ENCODE measurements around the gene ASPRV1. TPM values are rescaled to one million over a fixed set of nuclear protein-coding genes. Genes with fewer than 3 reads are reported as not detected.

The ASPRV1 gene
- total RNA-seq, 4 donors from 2014 or later: 0.95 to 1.2 TPM; not detected in 2

DNA sequence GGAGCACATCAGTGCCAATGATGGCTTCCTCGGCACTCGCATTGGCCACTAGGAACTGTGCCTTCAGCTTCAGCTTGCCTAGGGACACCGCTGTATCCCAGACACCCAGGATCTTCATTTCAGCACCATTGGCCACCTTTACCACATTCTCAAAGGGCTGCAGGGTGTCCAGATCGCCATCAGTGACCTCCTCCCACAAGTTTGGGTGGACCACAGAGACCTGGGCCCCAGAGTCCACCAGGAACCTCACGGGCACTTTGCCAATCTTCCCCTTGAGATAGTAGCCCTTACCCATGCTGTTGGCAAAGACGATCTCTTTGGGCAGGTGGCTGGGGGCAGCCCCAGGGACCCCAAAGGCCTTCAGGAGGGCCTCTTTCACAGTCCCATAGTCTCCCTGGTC, 610 bp downstream of the ASPRV1 start:
- DNase-seq: no peak
- in situ Hi-C loops (cut with MboI; ENCODE audit: low pct_ligation_motif_present in 1 of 4, low pct_unique_long_range_greater_than_20kb in 1 of 4, low sequenced_read_pairs in 3 of 4) (no loop called here), intact Hi-C loops (cut with DNase I; ENCODE audit: low total_unique reads) (no loop called here)
- Histone ChIP-seq H3K9me3 (no peaks in the 10 kb centered on the region), H3K27ac (no peak overlapping the region), H3K4me3 (no peak overlapping the region), H3K27me3 (no peaks in the 10 kb centered on the region), H3K36me3 (no peaks in the 10 kb centered on the region), H3K4me1 (peaks cover 0 to 16% (median 7%) of the 10 kb centered on the region in 4 donors)
- TF ChIP-seq, protein P1, sequence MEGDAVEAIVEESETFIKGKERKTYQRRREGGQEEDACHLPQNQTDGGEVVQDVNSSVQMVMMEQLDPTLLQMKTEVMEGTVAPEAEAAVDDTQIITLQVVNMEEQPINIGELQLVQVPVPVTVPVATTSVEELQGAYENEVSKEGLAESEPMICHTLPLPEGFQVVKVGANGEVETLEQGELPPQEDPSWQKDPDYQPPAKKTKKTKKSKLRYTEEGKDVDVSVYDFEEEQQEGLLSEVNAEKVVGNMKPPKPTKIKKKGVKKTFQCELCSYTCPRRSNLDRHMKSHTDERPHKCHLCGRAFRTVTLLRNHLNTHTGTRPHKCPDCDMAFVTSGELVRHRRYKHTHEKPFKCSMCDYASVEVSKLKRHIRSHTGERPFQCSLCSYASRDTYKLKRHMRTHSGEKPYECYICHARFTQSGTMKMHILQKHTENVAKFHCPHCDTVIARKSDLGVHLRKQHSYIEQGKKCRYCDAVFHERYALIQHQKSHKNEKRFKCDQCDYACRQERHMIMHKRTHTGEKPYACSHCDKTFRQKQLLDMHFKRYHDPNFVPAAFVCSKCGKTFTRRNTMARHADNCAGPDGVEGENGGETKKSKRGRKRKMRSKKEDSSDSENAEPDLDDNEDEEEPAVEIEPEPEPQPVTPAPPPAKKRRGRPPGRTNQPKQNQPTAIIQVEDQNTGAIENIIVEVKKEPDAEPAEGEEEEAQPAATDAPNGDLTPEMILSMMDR (IDR thresholded peaks at IDR 0.05): no peak
- TF ChIP-seq POLR2A (IDR thresholded peaks at IDR 0.05) (no peak), EP300 (IDR thresholded peaks at IDR 0.05; ENCODE audit: low read depth) (no peak), POLR2AphosphoS5 (IDR thresholded peaks at IDR 0.05) (no peak)
- WGBS, 2 donors (ENCODE audit: low coverage in 1 of 2): 85 to 96% methylated on average over 3 to 6 of the region's 6 CpGs

DNA sequence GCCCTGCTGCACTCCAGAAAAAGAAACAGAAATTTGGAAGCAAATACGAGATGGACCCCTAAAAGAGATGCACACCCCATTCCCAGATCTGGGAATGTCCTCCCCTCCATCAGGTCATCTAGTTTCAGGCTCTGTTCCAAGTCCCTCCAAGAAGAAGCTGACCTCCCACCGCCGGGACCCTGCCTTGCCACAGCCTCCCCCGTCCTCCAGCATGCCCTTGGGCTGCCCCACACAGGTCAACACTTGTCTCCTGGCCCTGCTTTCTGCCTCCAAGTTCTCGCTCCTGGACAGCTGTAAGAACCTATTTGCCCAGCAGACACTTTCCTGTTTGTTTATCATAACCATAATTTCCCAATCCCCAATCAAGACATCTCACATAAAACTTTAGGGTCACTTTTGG, 2.0 kb downstream of the ASPRV1 start:
- H3K4me1 ChIP-seq: peaks cover 0 to 10% (median 4%) of the 10 kb centered on the region in 4 donors
- H3K27me3 ChIP-seq: no peaks in the 10 kb centered on the region
- no peak for TF ChIP-seq EP300 (IDR thresholded peaks at IDR 0.05; ENCODE audit: low read depth)
- no peak for TF ChIP-seq POLR2AphosphoS5 (IDR thresholded peaks at IDR 0.05)
- no peak for TF ChIP-seq POLR2A (IDR thresholded peaks at IDR 0.05)
- TF ChIP-seq, protein P1 (IDR thresholded peaks at IDR 0.05): no peak
- DNase-seq: no peak
- WGBS, 2 donors (ENCODE audit: low coverage in 1 of 2): 66 to 82% methylated on average over 4 to 5 of the region's 5 CpGs
- no peak overlapping the region for H3K27ac ChIP-seq
- no peaks in the 10 kb centered on the region for H3K36me3 ChIP-seq
- H3K9me3 ChIP-seq: no peaks in the 10 kb centered on the region
- in situ Hi-C loops (cut with MboI; ENCODE audit: low pct_ligation_motif_present in 1 of 4, low pct_unique_long_range_greater_than_20kb in 1 of 4, low sequenced_read_pairs in 3 of 4): no loop called here
- H3K4me3 ChIP-seq: no peak overlapping the region
- intact Hi-C loops (cut with DNase I; ENCODE audit: low total_unique reads): no loop called here

DNA sequence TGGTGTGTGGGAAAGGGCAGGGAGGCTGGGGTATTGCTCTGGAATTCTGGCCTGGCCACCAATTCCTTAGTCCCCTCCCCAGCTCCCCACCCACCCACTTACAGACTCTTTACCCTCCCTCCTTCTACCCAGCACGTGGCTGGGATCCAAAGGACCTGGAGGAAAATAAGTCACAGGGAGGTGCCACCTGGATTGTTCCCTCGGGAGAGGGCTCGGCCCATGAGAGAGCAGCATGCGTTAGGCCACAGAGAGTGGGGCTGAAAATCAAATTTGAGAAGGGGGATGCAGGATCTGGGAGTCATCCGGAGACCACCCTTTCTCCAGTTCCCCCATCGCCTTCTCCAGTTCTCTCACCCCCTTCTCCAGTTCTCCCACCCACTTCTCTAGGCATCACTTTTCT, 3.0 kb downstream of the ASPRV1 start:
- intact Hi-C loops (cut with DNase I; ENCODE audit: low total_unique reads) (no loop called here), in situ Hi-C loops (cut with MboI; ENCODE audit: low pct_ligation_motif_present in 1 of 4, low pct_unique_long_range_greater_than_20kb in 1 of 4, low sequenced_read_pairs in 3 of 4) (no loop called here)
- H3K36me3 ChIP-seq: no peaks in the 10 kb centered on the region
- no peak overlapping the region for H3K4me3 ChIP-seq
- DNase-seq: no peak
- peaks cover 0 to under 1% (median 0%) of the 10 kb centered on the region in 4 donors for H3K4me1 ChIP-seq
- WGBS, 2 donors (ENCODE audit: low coverage in 1 of 2): 71% methylated on average over 6 of the region's 6 CpGs; no CpG with 5 or more reads in 1 of the 2 donors
- TF ChIP-seq POLR2AphosphoS5 (IDR thresholded peaks at IDR 0.05) (no peak), POLR2A (IDR thresholded peaks at IDR 0.05) (no peak), EP300 (IDR thresholded peaks at IDR 0.05; ENCODE audit: low read depth) (no peak)
- H3K9me3 ChIP-seq: no peaks in the 10 kb centered on the region
- no peak overlapping the region for H3K27ac ChIP-seq
- H3K27me3 ChIP-seq: no peaks in the 10 kb centered on the region

DNA sequence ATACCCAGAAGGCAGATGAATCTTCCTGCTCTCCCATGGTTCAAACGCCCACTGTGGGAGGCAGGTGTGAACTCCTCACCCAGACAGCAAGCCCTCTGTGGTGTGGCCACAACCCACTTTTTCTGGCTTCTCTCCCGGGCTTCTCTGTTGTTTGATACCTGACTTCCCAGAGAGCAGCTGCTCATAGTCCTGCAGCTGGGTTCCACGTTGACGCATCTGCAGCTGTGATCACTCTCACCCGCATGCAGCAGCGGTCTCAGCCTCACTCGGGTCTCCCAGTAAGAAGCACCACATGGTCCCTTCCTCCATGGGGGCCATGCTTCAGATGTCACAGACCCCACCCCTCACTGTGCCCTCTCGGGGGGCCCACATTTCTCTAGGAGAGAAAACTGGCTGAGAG, 3.5 kb downstream of the ASPRV1 start:
- Histone ChIP-seq H3K36me3 (no peaks in the 10 kb centered on the region), H3K4me3 (no peak overlapping the region), H3K4me1 (no peaks in the 10 kb centered on the region), H3K27ac (no peak overlapping the region), H3K27me3 (no peaks in the 10 kb centered on the region), H3K9me3 (no peaks in the 10 kb centered on the region)
- in situ Hi-C loops (cut with MboI; ENCODE audit: low pct_ligation_motif_present in 1 of 4, low pct_unique_long_range_greater_than_20kb in 1 of 4, low sequenced_read_pairs in 3 of 4): no loop called here
- intact Hi-C loops (cut with DNase I; ENCODE audit: low total_unique reads): no loop called here
- TF ChIP-seq, protein P1 (IDR thresholded peaks at IDR 0.05): no peak
- TF ChIP-seq POLR2A (IDR thresholded peaks at IDR 0.05): no peak
- no peak for DNase-seq
- 20 to 39% methylated on average over 1 to 8 of the region's 8 CpGs for WGBS, 2 donors (ENCODE audit: low coverage in 1 of 2)

DNA sequence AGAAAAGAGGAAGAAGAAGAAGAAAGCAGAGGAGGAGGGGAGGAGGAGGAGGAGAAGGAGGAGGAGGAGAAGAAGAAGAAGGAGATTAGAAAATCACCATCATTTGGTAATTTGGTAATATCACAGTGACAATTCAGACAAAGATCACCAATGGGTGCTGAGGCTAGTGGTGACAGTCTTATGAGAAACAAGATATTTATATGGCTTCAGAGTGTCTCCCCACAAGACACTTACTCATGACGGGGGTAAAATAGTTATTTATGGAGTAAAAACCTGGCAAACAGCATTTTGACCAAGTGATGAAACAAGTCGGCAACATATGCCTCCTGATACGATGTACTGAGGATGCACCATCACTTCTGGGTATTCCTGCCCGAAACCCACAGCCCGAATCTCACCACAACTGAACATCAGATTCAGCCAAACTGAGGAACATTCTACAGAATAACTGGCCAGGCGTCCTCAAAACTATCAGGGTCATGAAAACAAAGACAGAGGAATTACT, 4.9 kb downstream of the ASPRV1 start:
- TF ChIP-seq POLR2A (IDR thresholded peaks at IDR 0.05): no peak
- TF ChIP-seq EP300 (IDR thresholded peaks at IDR 0.05; ENCODE audit: low read depth): no peak
- no peak for TF ChIP-seq POLR2AphosphoS5 (IDR thresholded peaks at IDR 0.05)
- TF ChIP-seq, protein P1 (IDR thresholded peaks at IDR 0.05): no peak
- 57 to 90% methylated on average over 1 to 6 of the region's 6 CpGs for WGBS, 2 donors (ENCODE audit: low coverage in 1 of 2)
- in situ Hi-C loops (cut with MboI; ENCODE audit: low pct_ligation_motif_present in 1 of 4, low pct_unique_long_range_greater_than_20kb in 1 of 4, low sequenced_read_pairs in 3 of 4): no loop called here
- Histone ChIP-seq H3K4me3 (no peak overlapping the region), H3K36me3 (no peaks in the 10 kb centered on the region), H3K27me3 (no peaks in the 10 kb centered on the region), H3K4me1 (no peaks in the 10 kb centered on the region), H3K9me3 (no peaks in the 10 kb centered on the region), H3K27ac (no peak overlapping the region)
- DNase-seq: no peak
- intact Hi-C loops (cut with DNase I; ENCODE audit: low total_unique reads): no loop called here

Measured in transverse colon (tissue), 4 donors.